ENCODE measurements around the gene FSCN2. TPM values are rescaled to one million over a fixed set of nuclear protein-coding genes. Genes with fewer than 3 reads are reported as not detected.

FSCN2 gene
- total and polyA plus RNA-seq, 10 of the 15 experiments (the other 5 are each of a cell fraction or from before 2014, with no cell fraction given), result 0.12 to 2.1 (median 0.65) TPM; not detected in 3

DNA sequence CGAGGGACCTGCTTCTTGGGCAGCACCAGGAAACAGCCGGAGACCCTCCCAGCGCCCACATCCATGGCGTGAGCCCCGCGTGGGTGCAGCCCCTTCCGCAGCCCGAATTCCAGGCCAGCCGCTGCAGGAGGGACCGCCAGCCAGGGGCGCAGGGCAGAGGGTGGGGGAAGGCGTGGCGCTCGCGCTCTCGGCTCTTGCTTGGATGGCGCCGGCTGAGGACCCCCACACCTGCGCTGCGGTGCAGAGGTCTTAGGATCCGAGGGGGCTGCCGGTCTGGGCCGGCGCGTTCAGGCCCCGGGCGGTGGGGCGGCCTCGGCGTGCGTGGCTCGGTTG lies 44.3 kb upstream of the FSCN2 start:
- no peaks in the 10 kb centered on the region for H3K79me2 ChIP-seq (ENCODE audit: control insufficient read depth, insufficient read depth, low read length)
- 29% methylated on average over 30 of the region's 32 CpGs for WGBS (ENCODE audit: insufficient coverage, insufficient replicate concordance, low lambda C conversion rate, missing lambda C conversion rate)
- H3K36me3 ChIP-seq (ENCODE audit: control insufficient read depth in 2 of 2, insufficient read depth in 2 of 2, low read length in 1 of 2), result no peaks in the 10 kb centered on the region
- intact Hi-C loops (cut with micrococcal nuclease; ENCODE audit: unreplicated experiment), result loop anchor here (1.0 to 5.0 kb wide), 4 partner anchors 193 to 382 kb away; no protein-coding TSS in a partner anchor
- H4K20me1 ChIP-seq (ENCODE audit: control insufficient read depth, insufficient read depth), result no peaks in the 10 kb centered on the region
- peaks cover 7 to 8% of the 10 kb centered on the region in 2 experiments; a peak in 3 of 4 replicates for H3K27me3 ChIP-seq (replicated peaks in 1 of 2; ENCODE audit: control insufficient read depth in 2 of 2, insufficient read depth in 2 of 2, low read length in 1 of 2)
- H3K9ac ChIP-seq (ENCODE audit: control insufficient read depth, insufficient read depth, low read length), result peak overlapping the region; percentile 34; the same call in 1 of the 2 replicates
- no peaks in the 10 kb centered on the region for H3K9me3 ChIP-seq (replicated peaks; ENCODE audit: control insufficient read depth, insufficient read depth, low read length)
- H3K27ac ChIP-seq (ENCODE audit: control insufficient read depth, insufficient read depth), result no peak overlapping the region
- ChIA-PET RAD21 (ENCODE audit: unreplicated experiment) (interaction anchor here (1.1 to 4.2 kb wide), 5 partner anchors 25 to 230 kb away, joined by 3 to 27 read pairs (median 3); no protein-coding TSS in a partner anchor), CTCF (interaction anchor here (1.0 to 3.9 kb wide), 8 partner anchors 17 to 450 kb away, joined by 3 to 44 read pairs (median 6); no protein-coding TSS in a partner anchor), POLR2A (no interaction called here), SMC1A (ENCODE audit: uncharacterized antibody, unreplicated experiment) (interaction anchor here (1.0 to 2.9 kb wide), 5 partner anchors 25 to 231 kb away, joined by 3 to 14 read pairs (median 9); no protein-coding TSS in a partner anchor)
- TF ChIP-seq, protein P1, sequence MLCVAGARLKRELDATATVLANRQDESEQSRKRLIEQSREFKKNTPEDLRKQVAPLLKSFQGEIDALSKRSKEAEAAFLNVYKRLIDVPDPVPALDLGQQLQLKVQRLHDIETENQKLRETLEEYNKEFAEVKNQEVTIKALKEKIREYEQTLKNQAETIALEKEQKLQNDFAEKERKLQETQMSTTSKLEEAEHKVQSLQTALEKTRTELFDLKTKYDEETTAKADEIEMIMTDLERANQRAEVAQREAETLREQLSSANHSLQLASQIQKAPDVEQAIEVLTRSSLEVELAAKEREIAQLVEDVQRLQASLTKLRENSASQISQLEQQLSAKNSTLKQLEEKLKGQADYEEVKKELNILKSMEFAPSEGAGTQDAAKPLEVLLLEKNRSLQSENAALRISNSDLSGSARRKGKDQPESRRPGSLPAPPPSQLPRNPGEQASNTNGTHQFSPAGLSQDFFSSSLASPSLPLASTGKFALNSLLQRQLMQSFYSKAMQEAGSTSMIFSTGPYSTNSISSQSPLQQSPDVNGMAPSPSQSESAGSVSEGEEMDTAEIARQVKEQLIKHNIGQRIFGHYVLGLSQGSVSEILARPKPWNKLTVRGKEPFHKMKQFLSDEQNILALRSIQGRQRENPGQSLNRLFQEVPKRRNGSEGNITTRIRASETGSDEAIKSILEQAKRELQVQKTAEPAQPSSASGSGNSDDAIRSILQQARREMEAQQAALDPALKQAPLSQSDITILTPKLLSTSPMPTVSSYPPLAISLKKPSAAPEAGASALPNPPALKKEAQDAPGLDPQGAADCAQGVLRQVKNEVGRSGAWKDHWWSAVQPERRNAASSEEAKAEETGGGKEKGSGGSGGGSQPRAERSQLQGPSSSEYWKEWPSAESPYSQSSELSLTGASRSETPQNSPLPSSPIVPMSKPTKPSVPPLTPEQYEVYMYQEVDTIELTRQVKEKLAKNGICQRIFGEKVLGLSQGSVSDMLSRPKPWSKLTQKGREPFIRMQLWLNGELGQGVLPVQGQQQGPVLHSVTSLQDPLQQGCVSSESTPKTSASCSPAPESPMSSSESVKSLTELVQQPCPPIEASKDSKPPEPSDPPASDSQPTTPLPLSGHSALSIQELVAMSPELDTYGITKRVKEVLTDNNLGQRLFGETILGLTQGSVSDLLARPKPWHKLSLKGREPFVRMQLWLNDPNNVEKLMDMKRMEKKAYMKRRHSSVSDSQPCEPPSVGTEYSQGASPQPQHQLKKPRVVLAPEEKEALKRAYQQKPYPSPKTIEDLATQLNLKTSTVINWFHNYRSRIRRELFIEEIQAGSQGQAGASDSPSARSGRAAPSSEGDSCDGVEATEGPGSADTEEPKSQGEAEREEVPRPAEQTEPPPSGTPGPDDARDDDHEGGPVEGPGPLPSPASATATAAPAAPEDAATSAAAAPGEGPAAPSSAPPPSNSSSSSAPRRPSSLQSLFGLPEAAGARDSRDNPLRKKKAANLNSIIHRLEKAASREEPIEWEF (IDR thresholded peaks at IDR 0.05; ENCODE audit: insufficient replicate concordance, low read depth, low read length), result no peak
- no peak for TF ChIP-seq SP1 (IDR thresholded peaks at IDR 0.05; ENCODE audit: low read depth, low read length)
- TF ChIP-seq, protein P2, sequence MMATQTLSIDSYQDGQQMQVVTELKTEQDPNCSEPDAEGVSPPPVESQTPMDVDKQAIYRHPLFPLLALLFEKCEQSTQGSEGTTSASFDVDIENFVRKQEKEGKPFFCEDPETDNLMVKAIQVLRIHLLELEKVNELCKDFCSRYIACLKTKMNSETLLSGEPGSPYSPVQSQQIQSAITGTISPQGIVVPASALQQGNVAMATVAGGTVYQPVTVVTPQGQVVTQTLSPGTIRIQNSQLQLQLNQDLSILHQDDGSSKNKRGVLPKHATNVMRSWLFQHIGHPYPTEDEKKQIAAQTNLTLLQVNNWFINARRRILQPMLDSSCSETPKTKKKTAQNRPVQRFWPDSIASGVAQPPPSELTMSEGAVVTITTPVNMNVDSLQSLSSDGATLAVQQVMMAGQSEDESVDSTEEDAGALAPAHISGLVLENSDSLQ (IDR thresholded peaks at IDR 0.05), result no peak
- 0 out of 2 replicates have a peak, but pooled peaks have one; percentile 24 for TF ChIP-seq MXI1 (IDR thresholded peaks at IDR 0.05; ENCODE audit: low read depth, low read length)
- TF ChIP-seq, protein P3, sequence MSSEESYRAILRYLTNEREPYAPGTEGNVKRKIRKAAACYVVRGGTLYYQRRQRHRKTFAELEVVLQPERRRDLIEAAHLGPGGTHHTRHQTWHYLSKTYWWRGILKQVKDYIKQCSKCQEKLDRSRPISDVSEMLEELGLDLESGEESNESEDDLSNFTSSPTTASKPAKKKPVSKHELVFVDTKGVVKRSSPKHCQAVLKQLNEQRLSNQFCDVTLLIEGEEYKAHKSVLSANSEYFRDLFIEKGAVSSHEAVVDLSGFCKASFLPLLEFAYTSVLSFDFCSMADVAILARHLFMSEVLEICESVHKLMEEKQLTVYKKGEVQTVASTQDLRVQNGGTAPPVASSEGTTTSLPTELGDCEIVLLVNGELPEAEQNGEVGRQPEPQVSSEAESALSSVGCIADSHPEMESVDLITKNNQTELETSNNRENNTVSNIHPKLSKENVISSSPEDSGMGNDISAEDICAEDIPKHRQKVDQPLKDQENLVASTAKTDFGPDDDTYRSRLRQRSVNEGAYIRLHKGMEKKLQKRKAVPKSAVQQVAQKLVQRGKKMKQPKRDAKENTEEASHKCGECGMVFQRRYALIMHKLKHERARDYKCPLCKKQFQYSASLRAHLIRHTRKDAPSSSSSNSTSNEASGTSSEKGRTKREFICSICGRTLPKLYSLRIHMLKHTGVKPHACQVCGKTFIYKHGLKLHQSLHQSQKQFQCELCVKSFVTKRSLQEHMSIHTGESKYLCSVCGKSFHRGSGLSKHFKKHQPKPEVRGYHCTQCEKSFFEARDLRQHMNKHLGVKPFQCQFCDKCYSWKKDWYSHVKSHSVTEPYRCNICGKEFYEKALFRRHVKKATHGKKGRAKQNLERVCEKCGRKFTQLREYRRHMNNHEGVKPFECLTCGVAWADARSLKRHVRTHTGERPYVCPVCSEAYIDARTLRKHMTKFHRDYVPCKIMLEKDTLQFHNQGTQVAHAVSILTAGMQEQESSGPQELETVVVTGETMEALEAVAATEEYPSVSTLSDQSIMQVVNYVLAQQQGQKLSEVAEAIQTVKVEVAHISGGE (CRISPR knock-in tag; IDR thresholded peaks at IDR 0.05), result no peak
- BruUV-seq (replicated peaks), result no TSS peak
- peaks cover 12% of the 10 kb centered on the region for H3K4me1 ChIP-seq (ENCODE audit: control insufficient read depth, insufficient read depth, low read length)
- H2AFZ ChIP-seq (ENCODE audit: control insufficient read depth, low read depth, low read length), result peak overlapping the region; percentile 70
- no peak for FAIRE-seq
- H3K4me2 ChIP-seq (ENCODE audit: control insufficient read depth, insufficient read depth), result peak overlapping the region; percentile 93
- in situ Hi-C loops (cut with MboI), result loop anchor here (25.0 kb wide), 1 partner anchor 347 kb away; no protein-coding TSS in a partner anchor
- no peak for DNase-seq (ENCODE audit: low read depth, low spot score)
- ATAC-seq, result peak; percentile 39; the same call in 1 of the 3 replicates
- H3K4me3 ChIP-seq, result peak overlapping the region; percentile 46; the same call in 1 of the 2 replicates

Measured in GM12878 (cell line).